ENCODE results near the gene HOXC5. TPM values are rescaled to one million over a fixed set of nuclear protein-coding genes. Genes with fewer than 3 reads are reported as not detected.

The HOXC5 gene
- total RNA-seq, 1 experiment from 2014 or later: 5.0 TPM

DNA sequence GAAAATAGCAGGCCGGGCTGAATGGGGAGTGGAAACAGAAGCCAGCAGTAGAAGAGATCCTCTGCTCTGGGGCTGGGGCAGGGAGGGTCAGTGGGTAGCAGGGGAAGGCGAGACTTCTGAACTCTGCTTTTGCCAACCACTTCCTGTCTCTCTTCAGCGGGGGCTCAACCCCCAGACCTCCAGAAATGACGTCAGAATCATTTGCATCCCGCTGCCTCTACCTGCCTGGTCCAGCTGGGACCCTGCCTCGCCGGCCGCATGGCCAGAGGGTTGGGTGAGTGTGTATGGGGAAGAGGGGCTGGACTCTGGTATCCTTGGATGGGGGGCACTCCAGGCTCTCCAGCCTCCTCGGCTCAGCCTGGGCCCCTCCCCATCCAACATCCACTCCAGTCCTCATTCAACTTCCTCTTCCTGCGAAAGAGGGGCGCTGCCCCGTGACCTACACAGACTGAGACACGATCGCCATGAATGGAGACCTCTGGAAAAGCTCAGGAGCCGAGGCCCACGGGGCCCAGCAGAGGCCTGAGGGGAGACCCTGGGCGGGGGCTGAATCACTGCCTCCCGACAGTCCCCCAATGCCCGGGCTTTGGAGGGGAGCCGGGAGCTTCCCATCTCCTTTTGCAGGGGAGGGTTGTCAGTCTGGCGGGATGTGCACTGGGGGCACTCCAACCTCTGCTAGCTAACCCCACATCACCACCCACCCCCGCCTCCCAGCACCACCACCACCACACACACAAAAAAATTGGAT is 20.3 kb downstream of the HOXC5 start:
- ATAC-seq (no peak), DNase-seq (ENCODE audit: low read depth, low spot score) (no peak)
- H3K4me3 ChIP-seq (ENCODE audit: low read depth in 2 of 2, low read length in 2 of 2): peak overlapping the region in 1 of 2 experiments; percentile 33; a peak in 1 of 4 replicates
- in situ Hi-C loops (cut with HindIII; ENCODE audit: low pct_unique_long_range_greater_than_20kb, low sequenced_read_pairs): no loop called here
- peaks cover 59% of the 10 kb centered on the region for H3K4me1 ChIP-seq (ENCODE audit: control insufficient read depth, insufficient read depth, low read length)
- TF ChIP-seq SIN3A (IDR thresholded peaks at IDR 0.05; ENCODE audit: borderline replicate concordance, insufficient read depth, low read depth, low read length) (no peak), TCF7L2 (IDR thresholded peaks at IDR 0.05; ENCODE audit: low read depth, low read length) (no peak), POLR2AphosphoS5 (IDR thresholded peaks at IDR 0.05; ENCODE audit: low read depth, low read length) (no peak)
- TF ChIP-seq, protein P1, sequence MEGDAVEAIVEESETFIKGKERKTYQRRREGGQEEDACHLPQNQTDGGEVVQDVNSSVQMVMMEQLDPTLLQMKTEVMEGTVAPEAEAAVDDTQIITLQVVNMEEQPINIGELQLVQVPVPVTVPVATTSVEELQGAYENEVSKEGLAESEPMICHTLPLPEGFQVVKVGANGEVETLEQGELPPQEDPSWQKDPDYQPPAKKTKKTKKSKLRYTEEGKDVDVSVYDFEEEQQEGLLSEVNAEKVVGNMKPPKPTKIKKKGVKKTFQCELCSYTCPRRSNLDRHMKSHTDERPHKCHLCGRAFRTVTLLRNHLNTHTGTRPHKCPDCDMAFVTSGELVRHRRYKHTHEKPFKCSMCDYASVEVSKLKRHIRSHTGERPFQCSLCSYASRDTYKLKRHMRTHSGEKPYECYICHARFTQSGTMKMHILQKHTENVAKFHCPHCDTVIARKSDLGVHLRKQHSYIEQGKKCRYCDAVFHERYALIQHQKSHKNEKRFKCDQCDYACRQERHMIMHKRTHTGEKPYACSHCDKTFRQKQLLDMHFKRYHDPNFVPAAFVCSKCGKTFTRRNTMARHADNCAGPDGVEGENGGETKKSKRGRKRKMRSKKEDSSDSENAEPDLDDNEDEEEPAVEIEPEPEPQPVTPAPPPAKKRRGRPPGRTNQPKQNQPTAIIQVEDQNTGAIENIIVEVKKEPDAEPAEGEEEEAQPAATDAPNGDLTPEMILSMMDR (IDR thresholded peaks at IDR 0.05): no peak
- TF ChIP-seq, protein P2, sequence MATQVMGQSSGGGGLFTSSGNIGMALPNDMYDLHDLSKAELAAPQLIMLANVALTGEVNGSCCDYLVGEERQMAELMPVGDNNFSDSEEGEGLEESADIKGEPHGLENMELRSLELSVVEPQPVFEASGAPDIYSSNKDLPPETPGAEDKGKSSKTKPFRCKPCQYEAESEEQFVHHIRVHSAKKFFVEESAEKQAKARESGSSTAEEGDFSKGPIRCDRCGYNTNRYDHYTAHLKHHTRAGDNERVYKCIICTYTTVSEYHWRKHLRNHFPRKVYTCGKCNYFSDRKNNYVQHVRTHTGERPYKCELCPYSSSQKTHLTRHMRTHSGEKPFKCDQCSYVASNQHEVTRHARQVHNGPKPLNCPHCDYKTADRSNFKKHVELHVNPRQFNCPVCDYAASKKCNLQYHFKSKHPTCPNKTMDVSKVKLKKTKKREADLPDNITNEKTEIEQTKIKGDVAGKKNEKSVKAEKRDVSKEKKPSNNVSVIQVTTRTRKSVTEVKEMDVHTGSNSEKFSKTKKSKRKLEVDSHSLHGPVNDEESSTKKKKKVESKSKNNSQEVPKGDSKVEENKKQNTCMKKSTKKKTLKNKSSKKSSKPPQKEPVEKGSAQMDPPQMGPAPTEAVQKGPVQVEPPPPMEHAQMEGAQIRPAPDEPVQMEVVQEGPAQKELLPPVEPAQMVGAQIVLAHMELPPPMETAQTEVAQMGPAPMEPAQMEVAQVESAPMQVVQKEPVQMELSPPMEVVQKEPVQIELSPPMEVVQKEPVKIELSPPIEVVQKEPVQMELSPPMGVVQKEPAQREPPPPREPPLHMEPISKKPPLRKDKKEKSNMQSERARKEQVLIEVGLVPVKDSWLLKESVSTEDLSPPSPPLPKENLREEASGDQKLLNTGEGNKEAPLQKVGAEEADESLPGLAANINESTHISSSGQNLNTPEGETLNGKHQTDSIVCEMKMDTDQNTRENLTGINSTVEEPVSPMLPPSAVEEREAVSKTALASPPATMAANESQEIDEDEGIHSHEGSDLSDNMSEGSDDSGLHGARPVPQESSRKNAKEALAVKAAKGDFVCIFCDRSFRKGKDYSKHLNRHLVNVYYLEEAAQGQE (IDR thresholded peaks at IDR 0.05; ENCODE audit: insufficient read depth in 1 of 2, low read depth in 2 of 2, low read length in 1 of 2): no peak
- BruUV-seq (replicated peaks): no TSS peak
- POLR2A ChIA-PET: interaction anchor here (0.9 kb wide), 1 partner anchor 23 kb away, joined by 5 read pairs; no protein-coding TSS in a partner anchor
- CTCF ChIA-PET: interaction anchor here (0.5 to 1.4 kb wide), 3 partner anchors 21 to 337 kb away, joined by 3 to 7 read pairs (median 6); partner anchors contain the start of gene HOXC5
- no peaks in the 10 kb centered on the region for H3K36me3 ChIP-seq (ENCODE audit: control insufficient read depth, insufficient read depth, low read length)
- no peak overlapping the region; the same call in 1 of the 2 replicates for H3K27ac ChIP-seq (ENCODE audit: low read length)
- intact Hi-C loops (cut with micrococcal nuclease; ENCODE audit: unreplicated experiment): no loop called here
- H3K27me3 ChIP-seq (ENCODE audit: control insufficient read depth, insufficient read depth, low read length): no peaks in the 10 kb centered on the region
- H3K9me3 ChIP-seq (ENCODE audit: control insufficient read depth, insufficient read depth, low read depth, low read length): no peaks in the 10 kb centered on the region

DNA sequence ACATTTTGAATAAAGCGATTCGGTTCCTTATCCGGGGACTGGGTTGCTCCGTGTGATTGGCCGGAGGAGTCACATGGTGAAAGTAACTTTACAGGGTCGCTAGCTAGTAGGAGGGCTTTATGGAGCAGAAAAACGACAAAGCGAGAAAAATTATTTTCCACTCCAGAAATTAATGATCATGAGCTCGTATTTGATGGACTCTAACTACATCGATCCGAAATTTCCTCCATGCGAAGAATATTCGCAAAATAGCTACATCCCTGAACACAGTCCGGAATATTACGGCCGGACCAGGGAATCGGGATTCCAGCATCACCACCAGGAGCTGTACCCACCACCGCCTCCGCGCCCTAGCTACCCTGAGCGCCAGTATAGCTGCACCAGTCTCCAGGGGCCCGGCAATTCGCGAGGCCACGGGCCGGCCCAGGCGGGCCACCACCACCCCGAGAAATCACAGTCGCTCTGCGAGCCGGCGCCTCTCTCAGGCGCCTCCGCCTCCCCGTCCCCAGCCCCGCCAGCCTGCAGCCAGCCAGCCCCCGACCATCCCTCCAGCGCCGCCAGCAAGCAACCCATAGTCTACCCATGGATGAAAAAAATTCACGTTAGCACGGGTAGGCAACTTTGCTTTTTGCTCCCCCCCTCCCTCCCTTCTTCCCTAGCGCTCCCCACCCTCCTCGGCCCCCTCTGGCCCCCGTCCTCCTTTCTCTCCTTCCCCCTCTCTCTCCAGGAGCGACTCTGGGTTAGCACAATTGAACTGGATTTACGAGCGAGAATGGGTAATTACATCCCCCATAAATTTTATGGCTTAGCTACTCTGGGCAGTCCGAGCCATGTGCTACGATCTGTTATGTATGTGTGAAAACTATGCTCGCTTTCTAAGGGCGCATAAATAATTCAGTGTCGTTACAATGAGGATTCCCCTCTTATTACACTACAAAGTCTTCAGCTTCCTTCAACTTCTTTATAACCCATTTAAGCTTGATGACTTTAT is 21.2 kb downstream of the HOXC5 start, which contains the start of gene HOXC4:
Gene HOXC4 (plus strand): TSS at position 85 of the 991 bp plus-strand sequence. CDS start 88 bp downstream, at position 173.
- intact Hi-C loops (cut with micrococcal nuclease; ENCODE audit: unreplicated experiment) (no loop called here), in situ Hi-C loops (cut with HindIII; ENCODE audit: low pct_unique_long_range_greater_than_20kb, low sequenced_read_pairs) (no loop called here)
- Histone ChIP-seq H3K9me3 (ENCODE audit: control insufficient read depth, insufficient read depth, low read depth, low read length) (no peaks in the 10 kb centered on the region), H3K4me1 (ENCODE audit: control insufficient read depth, insufficient read depth, low read length) (peaks cover 52% of the 10 kb centered on the region), H3K27me3 (ENCODE audit: control insufficient read depth, insufficient read depth, low read length) (no peaks in the 10 kb centered on the region), H3K27ac (ENCODE audit: low read length) (peak within 1 kb of the TSS; percentile 39; the same call in 1 of the 2 replicates), H3K4me3 (ENCODE audit: low read depth in 2 of 2, low read length in 2 of 2) (peak within 1 kb of the TSS in 1 of 2 experiments; percentile 33; a peak in 1 of 4 replicates), H3K36me3 (ENCODE audit: control insufficient read depth, insufficient read depth, low read length) (no peaks in the 10 kb centered on the region)
- TF ChIP-seq, protein P2 (IDR thresholded peaks at IDR 0.05; ENCODE audit: insufficient read depth in 1 of 2, low read depth in 2 of 2, low read length in 1 of 2): no peak
- TF ChIP-seq SIN3A (IDR thresholded peaks at IDR 0.05; ENCODE audit: borderline replicate concordance, insufficient read depth, low read depth, low read length) (no peak), POLR2AphosphoS5 (IDR thresholded peaks at IDR 0.05; ENCODE audit: low read depth, low read length) (no peak), TCF7L2 (IDR thresholded peaks at IDR 0.05; ENCODE audit: low read depth, low read length) (no peak)
- TF ChIP-seq, protein P1 (IDR thresholded peaks at IDR 0.05): no peak
- BruUV-seq (replicated peaks): no TSS peak
- CTCF ChIA-PET: interaction anchor here (0.5 to 0.6 kb wide), 2 partner anchors 96 to 162 kb away, joined by 3 to 7 read pairs; no protein-coding TSS in a partner anchor
- DNase-seq (ENCODE audit: low read depth, low spot score) (no peak), ATAC-seq (no peak)
- POLR2A ChIA-PET: no interaction called here

Data from Panc1 (cell line).